ENCODE measurements around the gene EBNA1BP2. TPM values are rescaled to one million over a fixed set of nuclear protein-coding genes. Genes with fewer than 3 reads are reported as not detected.

Gene EBNA1BP2
- total and polyA plus RNA-seq, 2 of the 13 experiments (the other 11 are each of a cell fraction or from before 2014, with no cell fraction given): 27.1 to 102 TPM

GRCh38 chr1:43184388-43184787, 12.3 kb upstream of the EBNA1BP2 start:
- 42% methylated on average over 3 of the region's 3 CpGs for WGBS (ENCODE audit: low lambda C conversion rate)
- BruUV-seq (replicated peaks): no TSS peak
- no peaks in the 10 kb centered on the region for H3K9me3 ChIP-seq (ENCODE audit: low read length)
- no peaks in the 10 kb centered on the region for H3K79me2 ChIP-seq (ENCODE audit: insufficient read depth, low read length)
- no peak overlapping the region for H2AFZ ChIP-seq (ENCODE audit: low read length)
- H3K36me3 ChIP-seq (replicated peaks in 1 of 2; ENCODE audit: control insufficient read depth in 1 of 2, insufficient read depth in 2 of 2, low read length in 2 of 2): no peaks in the 10 kb centered on the region
- FAIRE-seq (no peak), DNase-seq (ENCODE audit: low spot score) (no peak), ATAC-seq (no peak)
- in situ Hi-C loops (cut with HindIII; ENCODE audit: extremely low pct_ligation_motif_present, low pct_unique_long_range_greater_than_20kb): no loop called here
- CTCF ChIA-PET (ENCODE audit: low intra/inter-chr PET ratio, low total read pairs): no interaction called here
- POLR2A ChIA-PET: no interaction called here
- H3K9ac ChIP-seq (ENCODE audit: insufficient read depth, low read depth, low read length): no peak overlapping the region
- TF ChIP-seq PTBP1 (IDR thresholded peaks at IDR 0.05; ENCODE audit: low read depth, low read length, poor library complexity, severe bottlenecking) (no peak), SMARCC2 (IDR thresholded peaks at IDR 0.05) (no peak), GATAD2A (CRISPR knock-in tag; IDR thresholded peaks at IDR 0.05) (no peak), ZNF749 (CRISPR knock-in tag; IDR thresholded peaks at IDR 0.05; ENCODE audit: borderline replicate concordance) (no peak), DPF2 (CRISPR knock-in tag; IDR thresholded peaks at IDR 0.05; ENCODE audit: borderline replicate concordance, low read depth) (no peak), SAFB2 (CRISPR knock-in tag; IDR thresholded peaks at IDR 0.05; ENCODE audit: borderline replicate concordance, low read depth) (no peak), RFX5 (IDR thresholded peaks at IDR 0.05; ENCODE audit: low read depth, low read length) (no peak), MZF1 (CRISPR knock-in tag; IDR thresholded peaks at IDR 0.05; ENCODE audit: borderline replicate concordance) (no peak), ZNF367 (CRISPR knock-in tag; IDR thresholded peaks at IDR 0.05; ENCODE audit: borderline replicate concordance) (no peak), ZNF670 (CRISPR knock-in tag; IDR thresholded peaks at IDR 0.05; ENCODE audit: borderline replicate concordance) (no peak), ATF3 (CRISPR knock-in tag; IDR thresholded peaks at IDR 0.05) (no peak)
- peaks cover 0 to 2% of the 10 kb centered on the region in 2 experiments; a peak in 1 of 5 replicates for H3K27me3 ChIP-seq (ENCODE audit: control insufficient read depth in 1 of 2, insufficient read depth in 2 of 2, low read length in 2 of 2)
- no peaks in the 10 kb centered on the region for H4K20me1 ChIP-seq (ENCODE audit: insufficient read depth, low read length)
- no peak overlapping the region for H3K4me2 ChIP-seq (ENCODE audit: low read depth, low read length)
- H3K4me1 ChIP-seq (ENCODE audit: insufficient read depth, low read length): no peaks in the 10 kb centered on the region
- H3K4me3 ChIP-seq (replicated peaks in 1 of 3; ENCODE audit: insufficient read depth in 1 of 3, low read depth in 2 of 3, low read length in 3 of 3): no peak overlapping the region
- H3K27ac ChIP-seq (ENCODE audit: extremely low read length, insufficient read depth, low read length): no peak overlapping the region
- intact Hi-C loops (cut with micrococcal nuclease; ENCODE audit: unreplicated experiment): no loop called here
